Vagina (tissue), 2 donors: ENCODE measurements around the gene TMEM151B.

Experiments
- CTCF ChIP-seq, 3 experiments: fragments of 450-650 bp in 2 of 3; fragments of 200-600 bp in 1 of 3; sonication (generic) in 1 of 3; IDR thresholded peaks; one replicate each; pipeline ENCODE4 v1.5.1; 2017 to 2019; ENCODE audit warnings: antibody characterized with exemption in 3 of 3, mild to moderate bottlenecking in 2 of 3, moderate library complexity in 2 of 3
- POLR2AphosphoS5 ChIP-seq, 2 donors: sonication (generic); formaldehyde crosslinking; IDR thresholded peaks; one replicate each; pipeline ENCODE4 v1.9.0; 2017; ENCODE audit warnings: antibody characterized with exemption in 2 of 2, mild to moderate bottlenecking in 2 of 2, low read depth in 1 of 2; ENCODE audit not compliant: insufficient read depth in 1 of 2

- no peak for TF ChIP-seq CTCF (IDR thresholded peaks at IDR 0.05)
- no peak for TF ChIP-seq POLR2AphosphoS5 (IDR thresholded peaks at IDR 0.05; ENCODE audit: insufficient read depth in 1 of 2, low read depth in 1 of 2)
Measured at GRCh38 chr6:44228433-44228832, 41.8 kb upstream of the TMEM151B start.
